Liver (tissue), 3 donors: ENCODE measurements around the gene MYO18A.

Experiments used
- CTCF ChIP-seq: fragments of 150-350 bp; IDR thresholded peaks from 2 replicates; pipeline ENCODE4 v1.5.1; 2017; ENCODE audit warnings: improper control_type of control experiment, low read depth, low read length; ENCODE audit not compliant: missing input control
- EGR1 ChIP-seq, 2 donors: IDR thresholded peaks; 2 replicates each; pipeline ENCODE4 v1.6.1; 2016 to 2018; ENCODE audit warnings: antibody characterized with exemption in 2 of 2, low read depth in 2 of 2
- FOXA1 ChIP-seq: IDR thresholded peaks from 2 replicates; pipeline ENCODE4 v1.6.1; 2016; ENCODE audit warnings: antibody characterized with exemption
- GABPA ChIP-seq, 2 donors: IDR thresholded peaks in 1 of 2; conservative IDR thresholded peaks in 1 of 2; 2 replicates each; pipeline ENCODE4 v1.6.1; 2016; ENCODE audit warnings: antibody characterized with exemption in 2 of 2, mild to moderate bottlenecking in 1 of 2, moderate library complexity in 1 of 2
- JUND ChIP-seq, 2 donors: IDR thresholded peaks; 2 replicates each; pipeline ENCODE4 v1.6.1; 2016; ENCODE audit warnings: antibody characterized with exemption in 2 of 2
- MAX ChIP-seq: IDR thresholded peaks from 2 replicates; pipeline ENCODE4 v1.6.1; 2016; ENCODE audit warnings: antibody characterized with exemption
- RAD21 ChIP-seq, 2 donors: IDR thresholded peaks; 2 replicates each; pipeline ENCODE4 v1.6.1; 2016; ENCODE audit warnings: antibody characterized with exemption in 2 of 2, mild to moderate bottlenecking in 2 of 2
- RXRA ChIP-seq, 2 donors: IDR thresholded peaks; 2 replicates each; pipeline ENCODE4 v1.6.1; 2017 to 2018; ENCODE audit warnings: antibody characterized with exemption in 2 of 2, mild to moderate bottlenecking in 1 of 2
- SP1 ChIP-seq: IDR thresholded peaks from 2 replicates; pipeline ENCODE4 v1.6.1; 2018; ENCODE audit warnings: antibody characterized with exemption, mild to moderate bottlenecking
- TAF1 ChIP-seq: conservative IDR thresholded peaks from 2 replicates; pipeline ENCODE4 v1.6.1; 2016; ENCODE audit warnings: antibody characterized with exemption, mild to moderate bottlenecking
- YY1 ChIP-seq: IDR thresholded peaks from 2 replicates; pipeline ENCODE4 v1.6.1; 2016; ENCODE audit warnings: antibody characterized with exemption, mild to moderate bottlenecking
- TF ChIP-seq, protein P1 (sequence below): IDR thresholded peaks from 2 replicates; pipeline ENCODE4 v1.6.1; 2016; ENCODE audit warnings: antibody characterized with exemption, mild to moderate bottlenecking
- TF ChIP-seq, protein P2 (sequence below): IDR thresholded peaks from 2 replicates; pipeline ENCODE4 v1.6.1; 2016; ENCODE audit warnings: antibody characterized with exemption
- TF ChIP-seq, protein P3 (sequence below): IDR thresholded peaks from 2 replicates; pipeline ENCODE4 v1.6.1; 2016; ENCODE audit warnings: antibody characterized with exemption
- donor health status: healthy.
- donor health status: healthy.

- TF ChIP-seq CTCF (no peak), SP1 (no peak), YY1 (no peak), JUND (IDR thresholded peaks at IDR 0.05) (no peak), TAF1 (no peak), RXRA (IDR thresholded peaks at IDR 0.05) (no peak), FOXA1 (no peak), MAX (no peak), GABPA (IDR thresholded peaks at IDR 0.05 in 1 of 2, conservative IDR thresholded peaks at IDR 0.05 in 1 of 2) (no peak), RAD21 (IDR thresholded peaks at IDR 0.05) (no peak), EGR1 (IDR thresholded peaks at IDR 0.05; ENCODE audit: low read depth in 2 of 2) (no peak)
- TF ChIP-seq, protein P1, sequence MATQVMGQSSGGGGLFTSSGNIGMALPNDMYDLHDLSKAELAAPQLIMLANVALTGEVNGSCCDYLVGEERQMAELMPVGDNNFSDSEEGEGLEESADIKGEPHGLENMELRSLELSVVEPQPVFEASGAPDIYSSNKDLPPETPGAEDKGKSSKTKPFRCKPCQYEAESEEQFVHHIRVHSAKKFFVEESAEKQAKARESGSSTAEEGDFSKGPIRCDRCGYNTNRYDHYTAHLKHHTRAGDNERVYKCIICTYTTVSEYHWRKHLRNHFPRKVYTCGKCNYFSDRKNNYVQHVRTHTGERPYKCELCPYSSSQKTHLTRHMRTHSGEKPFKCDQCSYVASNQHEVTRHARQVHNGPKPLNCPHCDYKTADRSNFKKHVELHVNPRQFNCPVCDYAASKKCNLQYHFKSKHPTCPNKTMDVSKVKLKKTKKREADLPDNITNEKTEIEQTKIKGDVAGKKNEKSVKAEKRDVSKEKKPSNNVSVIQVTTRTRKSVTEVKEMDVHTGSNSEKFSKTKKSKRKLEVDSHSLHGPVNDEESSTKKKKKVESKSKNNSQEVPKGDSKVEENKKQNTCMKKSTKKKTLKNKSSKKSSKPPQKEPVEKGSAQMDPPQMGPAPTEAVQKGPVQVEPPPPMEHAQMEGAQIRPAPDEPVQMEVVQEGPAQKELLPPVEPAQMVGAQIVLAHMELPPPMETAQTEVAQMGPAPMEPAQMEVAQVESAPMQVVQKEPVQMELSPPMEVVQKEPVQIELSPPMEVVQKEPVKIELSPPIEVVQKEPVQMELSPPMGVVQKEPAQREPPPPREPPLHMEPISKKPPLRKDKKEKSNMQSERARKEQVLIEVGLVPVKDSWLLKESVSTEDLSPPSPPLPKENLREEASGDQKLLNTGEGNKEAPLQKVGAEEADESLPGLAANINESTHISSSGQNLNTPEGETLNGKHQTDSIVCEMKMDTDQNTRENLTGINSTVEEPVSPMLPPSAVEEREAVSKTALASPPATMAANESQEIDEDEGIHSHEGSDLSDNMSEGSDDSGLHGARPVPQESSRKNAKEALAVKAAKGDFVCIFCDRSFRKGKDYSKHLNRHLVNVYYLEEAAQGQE = no peak
- TF ChIP-seq, protein P2, sequence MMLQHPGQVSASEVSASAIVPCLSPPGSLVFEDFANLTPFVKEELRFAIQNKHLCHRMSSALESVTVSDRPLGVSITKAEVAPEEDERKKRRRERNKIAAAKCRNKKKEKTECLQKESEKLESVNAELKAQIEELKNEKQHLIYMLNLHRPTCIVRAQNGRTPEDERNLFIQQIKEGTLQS = no peak
- TF ChIP-seq, protein P3, sequence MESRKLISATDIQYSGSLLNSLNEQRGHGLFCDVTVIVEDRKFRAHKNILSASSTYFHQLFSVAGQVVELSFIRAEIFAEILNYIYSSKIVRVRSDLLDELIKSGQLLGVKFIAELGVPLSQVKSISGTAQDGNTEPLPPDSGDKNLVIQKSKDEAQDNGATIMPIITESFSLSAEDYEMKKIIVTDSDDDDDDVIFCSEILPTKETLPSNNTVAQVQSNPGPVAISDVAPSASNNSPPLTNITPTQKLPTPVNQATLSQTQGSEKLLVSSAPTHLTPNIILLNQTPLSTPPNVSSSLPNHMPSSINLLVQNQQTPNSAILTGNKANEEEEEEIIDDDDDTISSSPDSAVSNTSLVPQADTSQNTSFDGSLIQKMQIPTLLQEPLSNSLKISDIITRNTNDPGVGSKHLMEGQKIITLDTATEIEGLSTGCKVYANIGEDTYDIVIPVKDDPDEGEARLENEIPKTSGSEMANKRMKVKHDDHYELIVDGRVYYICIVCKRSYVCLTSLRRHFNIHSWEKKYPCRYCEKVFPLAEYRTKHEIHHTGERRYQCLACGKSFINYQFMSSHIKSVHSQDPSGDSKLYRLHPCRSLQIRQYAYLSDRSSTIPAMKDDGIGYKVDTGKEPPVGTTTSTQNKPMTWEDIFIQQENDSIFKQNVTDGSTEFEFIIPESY = no peak
These were observed 35.5 kb upstream of the MYO18A start for GRCh38 chr17:29215717-29216116.
